H1 (cell line): ENCODE results near the gene MAD2L2. TPM values are rescaled to one million over a fixed set of nuclear protein-coding genes. Genes with fewer than 3 reads are reported as not detected.

Source experiments
- CTCF ChIA-PET: fragments of 300-600 bp; sonication (Branson Sonifier 250); formaldehyde crosslinking; loops from one replicate; lab custom pipeline; 2021; ENCODE audit not compliant: partially characterized antibody; lab: Charles Lee
- POLR2A ChIA-PET: fragments of 300-600 bp; sonication (Branson Sonifier 250); formaldehyde crosslinking; loops from one replicate; lab custom pipeline; 2021; ENCODE audit warnings: inconsistent platforms; ENCODE audit not compliant: partially characterized antibody; lab: Charles Lee
- DNase-seq, 2 experiments: peaks; one replicate each; pipeline versions ENCODE4 v3.0.0 to v3.0.0-alpha.2; 2010 to 2022; ENCODE audit warnings: low spot score in 2 of 2, low read depth in 1 of 2, mixed read lengths in 1 of 2
- FAIRE-seq: peaks from 2 replicates; lab custom pipeline; 2011; peaks lifted over from hg19 to GRCh38; lab: Jason Lieb, UNC
- H2AFZ ChIP-seq: 2 replicates; pipeline ENCODE4 v1.8.1; 2012; ENCODE audit warnings: low read length, inconsistent platforms
- H2AK5ac ChIP-seq: 2 replicates; pipeline ENCODE4 v1.6.1; 2013; ENCODE audit warnings: low read depth, low read length
- H2BK120ac ChIP-seq: replicated peaks from 2 replicates; pipeline ENCODE3; 2013; ENCODE audit warnings: low read depth, low read length, inconsistent platforms
- H2BK12ac ChIP-seq: 2 replicates; pipeline ENCODE4 v1.6.1; 2013; ENCODE audit warnings: low read depth, low read length
- H2BK15ac ChIP-seq: 2 replicates; pipeline ENCODE4 v1.6.1; 2013; ENCODE audit warnings: low read length
- H2BK20ac ChIP-seq: 2 replicates; pipeline ENCODE4 v1.6.1; 2013; ENCODE audit warnings: low read length
- H2BK5ac ChIP-seq: 2 replicates; pipeline ENCODE4 v1.6.1; 2013; ENCODE audit warnings: low read depth, low read length
- H3K14ac ChIP-seq: 2 replicates; pipeline ENCODE4 v1.6.1; 2013; ENCODE audit warnings: inconsistent platforms; ENCODE audit not compliant: insufficient read length
- H3K18ac ChIP-seq: 2 replicates; pipeline ENCODE4 v1.6.1; 2013; ENCODE audit warnings: low read length; ENCODE audit errors: extremely low read depth
- H3K23ac ChIP-seq: 2 replicates; pipeline ENCODE4 v1.6.1; 2013; ENCODE audit warnings: inconsistent platforms; ENCODE audit not compliant: insufficient read length
- H3K23me2 ChIP-seq: 2 replicates; pipeline ENCODE4 v1.6.1; 2013; ENCODE audit warnings: low read depth, low read length
- H3K27ac ChIP-seq: 2 replicates; pipeline ENCODE4 v1.6.1; 2011; ENCODE audit warnings: low read depth, low read length, inconsistent platforms
- H3K27me3 ChIP-seq, 4 experiments: replicated peaks in 1 of 4; 1 replicate in 1 of 4; 2 replicates in 3 of 4; pipeline versions ENCODE4 v1.6.1 to v1.8.1; 2011 to 2013; ENCODE audit warnings: low read length in 3 of 4, mild to moderate bottlenecking in 3 of 4, inconsistent platforms in 2 of 4, mixed read lengths in 2 of 4, moderate library complexity in 1 of 4; ENCODE audit not compliant: control insufficient read depth in 3 of 4, insufficient read depth in 3 of 4; ENCODE audit errors: extremely low read depth in 1 of 4
- H3K36me3 ChIP-seq, 4 experiments: 2 replicates each; pipeline versions ENCODE4 v1.6.1 to v1.8.1; 2011 to 2013; ENCODE audit warnings: mild to moderate bottlenecking in 4 of 4, low read length in 3 of 4, moderate library complexity in 2 of 4, control low read depth in 1 of 4, inconsistent platforms in 1 of 4; ENCODE audit not compliant: insufficient read depth in 4 of 4, control insufficient read depth in 2 of 4
- H3K4ac ChIP-seq: replicated peaks from 2 replicates; pipeline ENCODE3; 2013; ENCODE audit warnings: low read length, low read depth, mixed read lengths, inconsistent platforms; ENCODE audit not compliant: insufficient read length
- H3K4me1 ChIP-seq, 4 experiments: replicated peaks in 1 of 4; 1 replicate in 1 of 4; 2 replicates in 3 of 4; pipeline versions ENCODE4 v1.6.1 to v1.8.1; 2011 to 2013; ENCODE audit warnings: low read length in 3 of 4, inconsistent platforms in 2 of 4, mixed read lengths in 1 of 4; ENCODE audit not compliant: insufficient read depth in 4 of 4, control insufficient read depth in 3 of 4
- H3K4me2 ChIP-seq, 2 experiments: 2 replicates each; pipeline versions ENCODE4 v1.6.1 to v1.8.1; 2011 to 2013; ENCODE audit warnings: low read depth in 2 of 2, low read length in 2 of 2, control low read depth in 1 of 2, inconsistent platforms in 1 of 2, mild to moderate bottlenecking in 1 of 2; ENCODE audit not compliant: insufficient read depth in 1 of 2
- H3K4me3 ChIP-seq, 4 experiments: fragments of 200-600, 300-600 bp in 1 of 4; sonication (generic), shearing (Covaris generic), sonication (Bioruptor Twin) in 1 of 4; 2 replicates each; pipeline versions ENCODE4 v1.5.1 to v1.8.1; 2011 to 2016; ENCODE audit warnings: low read length in 4 of 4, low read depth in 3 of 4, control low read depth in 2 of 4, inconsistent platforms in 2 of 4, mild to moderate bottlenecking in 2 of 4, mixed read lengths in 1 of 4, moderate library complexity in 1 of 4; ENCODE audit not compliant: insufficient read depth in 2 of 4; ENCODE audit errors: extremely low read depth in 1 of 4
- H3K56ac ChIP-seq: replicated peaks from 2 replicates; pipeline ENCODE3; 2013; ENCODE audit warnings: low read depth, mild to moderate bottlenecking, mixed read lengths, low read length, inconsistent platforms; ENCODE audit not compliant: insufficient read length
- H3K79me1 ChIP-seq: 2 replicates; pipeline ENCODE4 v1.6.1; 2013; ENCODE audit warnings: low read depth, low read length, control low read depth
- H3K79me2 ChIP-seq, 2 experiments: 2 replicates each; pipeline versions ENCODE4 v1.6.1 to v1.8.1; 2012 to 2013; ENCODE audit warnings: low read length in 2 of 2, mild to moderate bottlenecking in 2 of 2, inconsistent platforms in 1 of 2; ENCODE audit not compliant: insufficient read depth in 2 of 2, control insufficient read depth in 1 of 2
- H3K9ac ChIP-seq, 4 experiments: replicated peaks in 1 of 4; 1 replicate in 1 of 4; 2 replicates in 3 of 4; pipeline versions ENCODE4 v1.6.1 to v1.8.1; 2011 to 2013; ENCODE audit warnings: low read depth in 3 of 4, low read length in 3 of 4, control low read depth in 2 of 4, mild to moderate bottlenecking in 2 of 4, moderate library complexity in 2 of 4, inconsistent platforms in 1 of 4; ENCODE audit errors: extremely low read depth in 1 of 4
- H3K9me3 ChIP-seq, 2 experiments: 2 replicates each; pipeline versions ENCODE4 v1.6.1 to v1.8.1; 2012 to 2013; ENCODE audit warnings: mild to moderate bottlenecking in 2 of 2, moderate library complexity in 2 of 2, control low read depth in 1 of 2, inconsistent platforms in 1 of 2, low read depth in 1 of 2, low read length in 1 of 2, mixed read lengths in 1 of 2; ENCODE audit not compliant: insufficient read depth in 2 of 2
- H4K20me1 ChIP-seq, 2 experiments: replicated peaks in 1 of 2; 2 replicates each; pipeline versions ENCODE3 to v1.8.1; 2011 to 2013; ENCODE audit warnings: inconsistent platforms in 2 of 2, low read length in 2 of 2, mild to moderate bottlenecking in 1 of 2; ENCODE audit not compliant: insufficient read depth in 2 of 2, control insufficient read depth in 1 of 2
- H4K5ac ChIP-seq: 2 replicates; pipeline ENCODE4 v1.6.1; 2013; ENCODE audit warnings: low read length, low read depth, mixed read lengths, inconsistent platforms; ENCODE audit not compliant: insufficient read length
- H4K8ac ChIP-seq: 2 replicates; pipeline ENCODE4 v1.8.0; 2013; ENCODE audit warnings: mild to moderate bottlenecking, moderate library complexity, low read length, inconsistent platforms; ENCODE audit not compliant: insufficient read depth; ENCODE audit errors: extremely low read depth
- H4K91ac ChIP-seq: replicated peaks from 2 replicates; pipeline ENCODE3; 2013; ENCODE audit warnings: low read length, mixed read lengths, inconsistent platforms; ENCODE audit not compliant: insufficient read length
- CEBPB ChIP-seq: IDR thresholded peaks from 2 replicates; pipeline ENCODE4 v1.6.1; 2012; ENCODE audit warnings: low read depth, low read length
- SP2 ChIP-seq: IDR thresholded peaks from 2 replicates; pipeline ENCODE4 v1.6.1; 2012; ENCODE audit warnings: mild to moderate bottlenecking, low read length, inconsistent platforms
- WGBS, 2 experiments: shearing (Covaris generic) in 1 of 2; methylation state at CpG; one replicate each; pipeline versions ENCODE4 v1.1.6 to v1.1.7; 2013 to 2015; ENCODE audit warnings: low lambda C conversion rate in 2 of 2, mixed read lengths in 2 of 2, inconsistent platforms in 1 of 2, low coverage in 1 of 2, missing lambda C conversion rate in 1 of 2; ENCODE audit not compliant: insufficient replicate concordance in 2 of 2, insufficient coverage in 1 of 2, insufficient read length in 1 of 2; ENCODE audit errors: extremely low coverage in 1 of 2, missing lambda C conversion rate in 1 of 2; 5-methylcytosine and 5-hydroxymethylcytosine counted together
- polyA plus RNA-seq, 7 experiments: library from polyadenylated mRNA; depleted of rRNA in 3 of 7; stranded (reverse) in 5 of 7; unstranded in 2 of 7; fragments of >200 nt in 5 of 7; fragments of 200-250 nt in 2 of 7; gene quantifications; 1 replicate in 5 of 7; 2 replicates in 1 of 7; 4 replicates in 1 of 7; pipeline versions ENCODE4 v1.2.1 to v1.2.3, GENCODE V29; 2011 to 2013; ENCODE audit warnings: missing spikeins in 2 of 7, mixed read lengths in 2 of 7
- total RNA-seq: library from RNA; stranded (reverse); fragmentation: NEBNext Ultra II Directional; extraction: Animal tissue kit (Norgen Biotek cat#: 25700); gene quantifications from 2 replicates; pipeline ENCODE4 v1.2.1, GENCODE V29; 2021

The MAD2L2 gene
- total and polyA plus RNA-seq, 2 of the 8 experiments (the other 6 are each of a cell fraction or from before 2014, with no cell fraction given) = 310 to 469 TPM

DNA sequence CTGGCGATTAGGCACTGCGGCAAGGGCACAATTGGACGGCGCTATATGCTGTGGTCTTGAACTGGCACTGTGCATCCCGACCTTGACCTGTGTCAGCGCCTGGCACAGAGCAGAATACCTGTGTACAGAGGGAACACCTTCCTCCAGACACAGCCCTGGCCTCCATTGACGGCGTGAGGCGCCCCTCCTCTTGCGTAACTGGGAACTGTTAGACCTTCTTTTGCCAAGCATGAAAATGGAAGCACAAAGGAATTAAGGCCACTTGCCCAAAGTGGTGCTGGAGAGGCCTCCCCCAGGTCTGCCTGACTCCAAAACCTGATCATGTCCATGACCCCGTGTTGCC, 48.2 kb upstream of the MAD2L2 start:
- H2BK5ac ChIP-seq = peak overlapping the region; percentile 94; the same call in 1 of the 2 replicates
- H3K4me1 ChIP-seq = peaks cover 4 to 39% (median 30%) of the 10 kb centered on the region in 4 experiments
- H3K23ac ChIP-seq = no peak overlapping the region
- WGBS, 2 experiments = 92% methylated on average over 11 of the region's 11 CpGs; no CpG with 5 or more reads in 1 of the 2 experiments
- H3K14ac ChIP-seq = no peak overlapping the region
- H2AFZ ChIP-seq = no peak overlapping the region
- no peaks in the 10 kb centered on the region for H3K79me1 ChIP-seq
- H3K27me3 ChIP-seq = no peaks in the 10 kb centered on the region
- H2AK5ac ChIP-seq = peak overlapping the region; percentile 83; the same call in 1 of the 2 replicates
- no peak overlapping the region for H3K4me3 ChIP-seq
- DNase-seq (no peak), FAIRE-seq (no peak)
- no peaks in the 10 kb centered on the region for H3K9me3 ChIP-seq
- peaks cover 0 to 1% of the 10 kb centered on the region in 2 experiments for H4K20me1 ChIP-seq
- POLR2A ChIA-PET = interaction anchor here (0.7 to 1.7 kb wide), 4 partner anchors 13 to 39 kb away, joined by 3 to 5 read pairs (median 3); no protein-coding TSS in a partner anchor
- H2BK15ac ChIP-seq = peak overlapping the region; percentile 90; the same call in 1 of the 2 replicates
- no peaks in the 10 kb centered on the region for H3K36me3 ChIP-seq
- CTCF ChIA-PET = interaction anchor here (1.1 to 1.8 kb wide), 2 partner anchors 9 to 20 kb away, joined by 3 to 9 read pairs; no protein-coding TSS in a partner anchor
- peak overlapping the region; percentile 70 for H2BK120ac ChIP-seq
- no peak overlapping the region for H3K56ac ChIP-seq
- H4K91ac ChIP-seq = peak overlapping the region; percentile 52
- no peak overlapping the region for H3K9ac ChIP-seq
- H3K27ac ChIP-seq = no peak overlapping the region
- H3K4ac ChIP-seq = peak overlapping the region; percentile 32
- no peak overlapping the region for H4K5ac ChIP-seq
- H3K18ac ChIP-seq = no peak overlapping the region
- H3K4me2 ChIP-seq = 0 out of 4 replicates have a peak overlapping the region, but pooled peaks have one; percentile 4 to 16
- peak overlapping the region; percentile 98 for H2BK12ac ChIP-seq
- peaks cover 4% of the 10 kb centered on the region; the same call in 1 of the 2 replicates for H3K23me2 ChIP-seq
- TF ChIP-seq CEBPB = peak; percentile 56; the same call in 1 of the 2 replicates
- TF ChIP-seq SP2 = no peak
- no peaks in the 10 kb centered on the region for H3K79me2 ChIP-seq
- peak overlapping the region; percentile 53 for H2BK20ac ChIP-seq
- H4K8ac ChIP-seq = peak overlapping the region; percentile 4
